ENCODE measurements around the gene GALR3. TPM values are rescaled to one million over a fixed set of nuclear protein-coding genes. Genes with fewer than 3 reads are reported as not detected.

GALR3 gene
- total RNA-seq, 2 donors from 2014 or later = 0.85 TPM; not detected in 1

DNA sequence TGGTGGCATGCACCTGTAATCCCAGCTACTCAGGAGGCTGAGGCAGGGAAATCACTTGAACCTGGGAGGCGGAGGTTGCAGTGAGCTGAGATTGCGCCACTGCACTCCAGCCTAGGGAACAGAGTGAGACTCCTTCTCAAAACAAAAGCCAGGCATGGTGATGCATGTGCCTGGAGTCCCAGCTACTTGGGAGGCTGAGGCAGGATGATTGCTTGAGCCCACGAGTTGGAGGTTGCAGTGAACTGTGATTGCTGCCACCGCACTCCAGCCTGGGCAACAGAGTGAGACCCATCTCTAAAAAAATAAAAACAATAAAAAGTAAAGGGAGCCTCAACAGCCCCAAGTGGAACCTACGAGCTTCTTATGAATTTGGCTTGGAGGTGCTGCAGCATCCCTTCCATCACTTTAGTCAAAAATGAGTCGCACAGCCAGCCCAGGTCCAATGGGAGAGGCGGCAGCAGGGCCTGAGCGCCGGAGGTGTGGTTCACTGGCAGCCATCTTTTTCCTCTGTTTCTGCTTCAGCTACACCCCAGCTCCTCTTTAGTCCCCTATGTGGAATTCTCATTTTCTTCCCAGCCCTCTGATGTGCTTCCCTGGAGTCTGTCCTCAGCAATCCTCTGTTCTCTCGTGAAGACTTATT is 44.7 kb upstream of the GALR3 start:
- H3K27me3 ChIP-seq (replicated peaks; ENCODE audit: insufficient read depth) = no peaks in the 10 kb centered on the region
- intact Hi-C loops (cut with DNase I) = no loop called here
- H3K4me1 ChIP-seq (replicated peaks) = peaks cover 4% of the 10 kb centered on the region
- no peak overlapping the region for H3K4me3 ChIP-seq
- DNase-seq (ENCODE audit: low spot score) = no peak
- peaks cover 0 to 2% of the 10 kb centered on the region in 2 donors for H3K36me3 ChIP-seq
- TF ChIP-seq, protein P1, sequence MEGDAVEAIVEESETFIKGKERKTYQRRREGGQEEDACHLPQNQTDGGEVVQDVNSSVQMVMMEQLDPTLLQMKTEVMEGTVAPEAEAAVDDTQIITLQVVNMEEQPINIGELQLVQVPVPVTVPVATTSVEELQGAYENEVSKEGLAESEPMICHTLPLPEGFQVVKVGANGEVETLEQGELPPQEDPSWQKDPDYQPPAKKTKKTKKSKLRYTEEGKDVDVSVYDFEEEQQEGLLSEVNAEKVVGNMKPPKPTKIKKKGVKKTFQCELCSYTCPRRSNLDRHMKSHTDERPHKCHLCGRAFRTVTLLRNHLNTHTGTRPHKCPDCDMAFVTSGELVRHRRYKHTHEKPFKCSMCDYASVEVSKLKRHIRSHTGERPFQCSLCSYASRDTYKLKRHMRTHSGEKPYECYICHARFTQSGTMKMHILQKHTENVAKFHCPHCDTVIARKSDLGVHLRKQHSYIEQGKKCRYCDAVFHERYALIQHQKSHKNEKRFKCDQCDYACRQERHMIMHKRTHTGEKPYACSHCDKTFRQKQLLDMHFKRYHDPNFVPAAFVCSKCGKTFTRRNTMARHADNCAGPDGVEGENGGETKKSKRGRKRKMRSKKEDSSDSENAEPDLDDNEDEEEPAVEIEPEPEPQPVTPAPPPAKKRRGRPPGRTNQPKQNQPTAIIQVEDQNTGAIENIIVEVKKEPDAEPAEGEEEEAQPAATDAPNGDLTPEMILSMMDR (IDR thresholded peaks at IDR 0.05) = no peak
- TF ChIP-seq POLR2AphosphoS5 (IDR thresholded peaks at IDR 0.05) (no peak), POLR2A (IDR thresholded peaks at IDR 0.05) (no peak)
- H3K9me3 ChIP-seq = no peaks in the 10 kb centered on the region
- WGBS = 86% methylated on average over 10 of the region's 10 CpGs
- no peak overlapping the region for H3K27ac ChIP-seq

DNA sequence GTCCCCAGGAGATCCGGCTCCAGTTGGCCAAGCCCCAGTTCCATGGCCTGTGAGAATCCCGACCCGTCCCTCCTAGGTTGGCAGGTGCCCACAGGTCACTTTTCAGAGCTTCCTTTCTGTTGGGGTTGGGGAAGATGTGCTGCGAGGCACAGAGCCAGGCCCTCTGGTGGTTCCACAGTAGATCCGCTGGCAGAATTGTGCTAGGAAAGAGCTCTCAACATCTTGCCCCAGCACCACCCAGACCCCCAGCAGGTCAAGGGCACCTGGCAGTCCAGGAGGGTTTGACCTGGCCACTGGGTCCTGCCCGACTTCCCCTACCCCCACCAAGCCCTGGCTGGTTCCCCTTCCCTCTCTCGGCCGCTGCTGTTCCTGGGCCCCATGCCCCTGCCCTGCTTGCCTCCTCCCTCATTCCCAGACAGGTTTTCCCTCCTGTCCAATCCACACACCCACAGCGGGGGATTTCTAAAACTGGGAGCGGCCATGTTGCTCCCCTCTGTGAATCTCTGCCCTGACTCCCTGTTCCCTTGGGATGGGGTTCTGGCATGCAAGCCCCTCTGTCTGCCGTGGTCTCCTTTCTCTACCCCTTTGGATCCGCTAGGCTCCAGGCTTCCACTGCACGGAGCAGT is 41.6 kb upstream of the GALR3 start:
- peak overlapping the region in 1 of 2 donors; percentile 8 for H3K27ac ChIP-seq

DNA sequence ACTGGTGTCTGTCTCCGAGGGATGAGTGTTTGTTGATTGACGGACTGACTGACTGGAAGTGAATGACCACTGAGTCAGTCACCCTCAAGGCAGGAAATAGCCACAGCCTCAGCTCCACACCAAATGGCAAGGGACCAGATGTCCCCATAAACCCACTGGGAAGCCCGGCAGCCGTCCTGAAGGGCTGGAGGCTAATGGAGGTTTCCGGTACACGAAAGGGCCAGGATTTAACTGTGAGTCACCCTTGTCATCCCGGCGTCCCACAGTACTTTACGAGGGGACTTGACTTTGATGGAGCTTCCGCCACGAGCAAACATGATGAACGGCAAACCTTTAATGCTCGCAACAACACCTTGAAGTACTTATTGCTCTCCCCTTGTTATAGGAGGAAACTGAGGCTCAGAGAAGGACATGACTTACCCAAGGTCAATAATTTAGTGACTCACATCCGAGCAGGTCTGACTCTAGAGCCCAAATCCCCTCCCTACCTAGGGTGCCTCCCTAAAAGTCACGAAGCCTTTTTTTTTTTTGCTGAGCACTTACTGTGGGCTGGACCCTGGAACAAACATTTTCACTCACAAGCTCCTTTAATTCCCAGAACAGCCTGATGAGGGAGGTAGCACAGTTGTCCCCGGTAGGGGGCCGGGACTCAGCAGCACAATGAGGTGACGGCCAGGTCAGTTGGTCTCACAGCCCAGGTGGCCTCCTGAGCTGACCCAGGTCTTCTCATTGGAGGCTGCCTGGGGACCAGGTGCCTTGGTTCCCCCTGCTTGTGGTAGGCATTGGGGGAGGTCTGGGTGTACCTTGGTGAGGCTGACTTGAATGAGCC is 40.6 kb upstream of the GALR3 start:
- 41% methylated on average over 18 of the region's 18 CpGs for WGBS
- intact Hi-C loops (cut with DNase I) = no loop called here

More for the DNA sequence above, 41.6 kb upstream of the GALR3 start:
- Histone ChIP-seq H3K36me3 (no peaks in the 10 kb centered on the region), H3K27me3 (replicated peaks; ENCODE audit: insufficient read depth) (no peaks in the 10 kb centered on the region), H3K4me1 (replicated peaks) (peaks cover 15% of the 10 kb centered on the region), H3K4me3 (no peak overlapping the region), H3K9me3 (no peaks in the 10 kb centered on the region)
- 49% methylated on average over 13 of the region's 13 CpGs for WGBS
- no peak for DNase-seq (ENCODE audit: low spot score)
- intact Hi-C loops (cut with DNase I) = no loop called here
- no peak for TF ChIP-seq POLR2A (IDR thresholded peaks at IDR 0.05)
- TF ChIP-seq, protein P1 (IDR thresholded peaks at IDR 0.05) = peak in 2 of 4 experiments; percentile 27 to 30
- no peak for TF ChIP-seq POLR2AphosphoS5 (IDR thresholded peaks at IDR 0.05)

DNA sequence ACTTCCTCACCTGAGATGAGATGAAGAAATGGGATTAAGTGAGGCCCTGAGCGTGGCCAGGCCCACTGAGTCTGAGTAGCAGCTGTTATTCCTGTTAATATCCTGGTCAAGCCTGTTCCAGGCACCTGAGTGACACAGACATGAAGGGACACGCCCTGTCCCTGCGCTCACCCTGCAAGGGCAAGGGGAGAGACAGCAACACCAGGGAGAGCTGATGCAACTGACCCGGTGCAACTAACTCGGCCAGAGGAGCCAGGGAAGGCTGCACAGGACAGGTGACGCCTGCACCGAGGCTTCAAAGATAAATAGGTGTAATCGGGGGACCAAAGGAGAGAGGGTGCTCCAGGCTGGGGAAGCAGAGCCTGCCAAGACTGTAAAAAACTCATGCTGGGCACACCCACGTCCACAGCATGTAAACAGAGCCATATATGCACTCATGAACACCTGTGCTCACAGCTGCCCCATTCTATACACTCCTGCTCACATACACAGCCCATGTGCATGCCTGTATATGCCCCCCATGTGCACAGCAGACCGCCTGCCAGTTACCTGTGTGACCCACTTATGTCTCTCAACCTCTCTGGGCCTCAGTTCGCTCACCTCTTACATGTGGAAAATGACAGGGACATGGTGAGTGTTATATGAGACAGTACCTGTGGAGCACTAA is 38.2 kb upstream of the GALR3 start:
- peak; percentile 88 for DNase-seq (ENCODE audit: low spot score)
- intact Hi-C loops (cut with DNase I) = no loop called here
- WGBS = 39% methylated on average over 11 of the region's 11 CpGs

More for the DNA sequence above, 40.6 kb upstream of the GALR3 start:
- no peak for DNase-seq (ENCODE audit: low spot score)
- Histone ChIP-seq H3K9me3 (no peaks in the 10 kb centered on the region), H3K4me1 (replicated peaks) (peaks cover 12% of the 10 kb centered on the region), H3K27ac (peak overlapping the region in 1 of 2 donors; percentile 70), H3K27me3 (replicated peaks; ENCODE audit: insufficient read depth) (no peaks in the 10 kb centered on the region), H3K36me3 (no peaks in the 10 kb centered on the region), H3K4me3 (no peak overlapping the region)
- TF ChIP-seq, protein P1 (IDR thresholded peaks at IDR 0.05) = no peak
- TF ChIP-seq POLR2AphosphoS5 (IDR thresholded peaks at IDR 0.05) (no peak), POLR2A (IDR thresholded peaks at IDR 0.05) (no peak)

More for the DNA sequence above, 38.2 kb upstream of the GALR3 start:
- no peaks in the 10 kb centered on the region for H3K27me3 ChIP-seq (replicated peaks; ENCODE audit: insufficient read depth)
- peaks cover 12% of the 10 kb centered on the region for H3K4me1 ChIP-seq (replicated peaks)
- no peaks in the 10 kb centered on the region for H3K36me3 ChIP-seq
- peak; percentile 13 for TF ChIP-seq POLR2A (IDR thresholded peaks at IDR 0.05)
- TF ChIP-seq, protein P1 (IDR thresholded peaks at IDR 0.05) = no peak
- TF ChIP-seq POLR2AphosphoS5 (IDR thresholded peaks at IDR 0.05) = peak; percentile 90
- no peaks in the 10 kb centered on the region for H3K9me3 ChIP-seq
- H3K4me3 ChIP-seq = no peak overlapping the region
- H3K27ac ChIP-seq = peak overlapping the region; percentile 70 to 75
